KOPT-K1 (cell line): ENCODE data around the gene SRPK1.
"Not testable (repeated sequence)": the region's sequence is repeated elsewhere in the genome, so short reads cannot be mapped to it uniquely, and the experiment has no call there.

Source experiments
- H3K27ac ChIP-seq: fragments of 200-600 bp; sonication (generic); 2 replicates; pipeline ENCODE4 v1.5.1; 2016; ENCODE audit warnings: antibody characterized with exemption, mild to moderate bottlenecking, low read depth, low read length; ENCODE audit not compliant: poor library complexity, severe bottlenecking
- H3K36me3 ChIP-seq: fragments of 200-600 bp; sonication (generic); 2 replicates; pipeline ENCODE4 v1.5.1; 2017; ENCODE audit warnings: antibody characterized with exemption, mild to moderate bottlenecking, low read length, moderate library complexity; ENCODE audit not compliant: insufficient read depth
- H3K9me3 ChIP-seq: fragments of 200-600 bp; sonication (generic); 2 replicates; pipeline ENCODE4 v1.5.1; 2017; ENCODE audit warnings: antibody characterized with exemption, low read length, mild to moderate bottlenecking; ENCODE audit not compliant: insufficient read depth, poor library complexity, severe bottlenecking

Gene SRPK1

DNA sequence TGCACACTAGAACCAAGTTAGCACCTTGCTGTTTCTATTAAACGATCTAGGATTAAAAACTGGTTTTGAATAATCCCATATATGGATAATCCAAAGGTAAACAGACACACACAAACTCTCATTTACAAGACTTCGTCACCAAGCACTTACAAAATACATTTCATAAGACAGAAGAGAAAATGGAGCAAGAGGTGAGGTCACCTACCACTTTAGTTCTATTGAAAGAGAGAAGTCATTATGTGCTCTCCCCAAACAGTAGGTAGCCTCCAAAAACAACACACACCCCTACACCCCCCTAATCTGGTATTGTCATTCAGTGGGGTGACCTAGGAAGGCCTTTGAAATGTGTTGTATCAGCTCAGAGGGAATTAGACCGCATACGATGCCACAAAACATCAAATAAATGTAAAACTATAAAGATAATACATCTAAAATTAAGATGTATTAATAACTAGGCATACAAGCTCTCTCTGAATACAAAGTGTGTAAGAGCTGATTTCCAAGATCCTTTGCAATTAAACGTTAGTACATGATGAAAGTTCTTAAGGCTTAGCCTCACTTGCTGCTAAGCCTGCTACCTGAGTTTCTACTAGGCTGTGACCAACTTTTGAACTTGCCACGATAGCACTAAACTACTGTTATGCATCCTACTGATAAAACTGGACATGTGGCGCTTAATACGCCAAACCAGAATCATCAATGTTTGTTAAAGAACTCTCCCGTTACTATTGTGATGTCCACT, 1.6 kb downstream of the SRPK1 start:
- H3K9me3 ChIP-seq = no peaks in the 10 kb centered on the region
- H3K36me3 ChIP-seq = peaks cover 35% of the 10 kb centered on the region
- H3K27ac ChIP-seq = peak overlapping the region; percentile 86

DNA sequence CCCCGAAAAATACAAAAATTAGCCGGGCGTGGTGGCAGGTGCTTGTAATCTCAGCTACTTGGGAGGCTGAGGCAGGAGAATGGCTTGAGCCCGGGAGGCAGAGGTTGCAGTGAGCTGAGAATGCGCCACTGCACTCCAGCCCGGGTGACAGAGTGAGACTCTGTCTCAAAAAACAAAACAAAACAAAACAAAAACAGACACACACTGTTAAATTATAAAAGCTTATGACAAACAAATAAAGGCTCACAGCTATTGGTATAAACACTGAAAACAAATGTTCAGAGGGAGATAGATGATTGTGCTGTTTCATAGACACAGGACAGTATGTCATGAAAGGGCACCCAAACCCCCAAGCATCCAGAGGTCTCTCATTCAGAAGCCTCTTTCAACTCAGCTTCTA, 4.0 kb downstream of the SRPK1 start:
- Histone ChIP-seq H3K36me3 (peaks cover 59% of the 10 kb centered on the region), H3K9me3 (peaks cover 11% of the 10 kb centered on the region)
- H3K27ac ChIP-seq = not testable (repeated sequence)

DNA sequence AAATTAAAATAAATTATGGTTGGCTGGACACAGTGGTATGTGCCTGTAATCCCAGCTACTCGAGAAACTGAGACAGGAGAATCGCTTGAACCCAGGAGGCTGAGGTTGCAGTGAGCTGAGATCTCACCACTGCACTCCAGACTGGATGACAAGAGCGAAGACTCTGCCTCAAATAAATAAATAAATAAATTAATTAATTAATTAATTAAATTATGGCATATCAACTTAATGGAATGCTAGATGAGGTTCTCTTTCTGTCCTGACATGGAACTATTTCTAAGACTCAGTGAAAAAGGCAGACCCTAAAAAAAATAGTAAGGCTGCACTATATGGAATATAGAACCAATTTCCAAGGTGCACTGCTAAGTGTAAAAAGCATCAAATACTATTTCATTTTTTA, 4.8 kb downstream of the SRPK1 start:
- Histone ChIP-seq H3K9me3 (peaks cover 20% of the 10 kb centered on the region), H3K36me3 (peaks cover 67% of the 10 kb centered on the region), H3K27ac (no peak overlapping the region)

DNA sequence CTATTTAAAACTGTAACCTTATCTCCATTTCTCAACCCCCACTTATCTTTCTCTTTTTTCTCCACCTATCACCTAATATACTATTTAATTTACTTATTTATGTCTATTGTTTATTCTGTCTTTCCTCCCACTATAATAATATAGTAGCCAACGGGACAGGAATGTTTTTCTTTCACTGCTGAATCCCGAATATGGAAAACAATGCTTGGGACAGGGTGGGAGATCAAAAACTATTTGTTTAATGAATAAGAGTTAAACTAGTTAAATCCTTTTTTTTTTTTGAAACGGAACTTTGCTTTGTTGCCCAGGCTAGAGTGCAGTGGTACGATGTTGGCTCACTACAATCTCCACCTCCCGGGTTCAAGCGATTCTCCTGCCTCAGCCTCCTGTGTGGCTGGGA, 6.4 kb downstream of the SRPK1 start:
- Histone ChIP-seq H3K36me3 (peaks cover 83% of the 10 kb centered on the region), H3K9me3 (peaks cover 35% of the 10 kb centered on the region)

DNA sequence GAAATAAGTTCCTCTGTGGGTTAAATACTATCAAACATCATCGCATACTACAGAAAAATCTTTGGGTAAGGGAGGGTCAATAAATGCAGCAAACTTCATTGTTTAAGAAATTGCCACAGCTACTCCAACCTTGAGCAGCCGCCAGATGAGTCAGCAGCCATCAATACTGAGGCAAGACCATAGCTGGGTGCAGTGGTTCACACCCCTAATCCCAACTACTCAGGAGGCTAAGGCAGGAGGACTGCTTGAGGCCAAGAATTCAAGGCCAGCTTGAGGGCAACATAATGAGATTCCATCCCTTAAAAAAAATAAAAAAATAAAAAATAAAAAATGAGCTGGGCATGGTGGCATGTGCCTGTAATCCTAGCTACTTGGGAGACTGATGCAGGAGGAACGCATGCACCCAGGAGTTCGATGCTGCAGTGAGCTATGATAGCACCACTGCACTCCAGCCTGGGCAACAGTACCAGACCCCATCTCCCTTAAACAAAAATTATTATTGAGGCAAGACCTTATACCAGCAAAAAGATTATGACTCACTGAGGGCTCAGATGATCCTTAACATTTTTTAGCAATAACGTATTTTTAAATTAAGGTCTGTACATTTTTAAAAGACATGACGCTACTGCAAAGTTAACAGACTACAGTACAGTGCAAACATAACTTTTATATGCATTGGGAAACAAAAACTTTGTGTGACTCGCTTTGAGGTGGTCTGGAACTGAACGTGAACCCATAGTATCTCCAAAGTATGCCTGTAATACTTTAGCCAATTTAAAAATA, 8.8 kb downstream of the SRPK1 start:
- H3K36me3 ChIP-seq = peaks cover 91% of the 10 kb centered on the region
- peaks cover 51% of the 10 kb centered on the region for H3K9me3 ChIP-seq
- no peak overlapping the region for H3K27ac ChIP-seq

More for the DNA sequence above, 6.4 kb downstream of the SRPK1 start:
- no peak overlapping the region for H3K27ac ChIP-seq

DNA sequence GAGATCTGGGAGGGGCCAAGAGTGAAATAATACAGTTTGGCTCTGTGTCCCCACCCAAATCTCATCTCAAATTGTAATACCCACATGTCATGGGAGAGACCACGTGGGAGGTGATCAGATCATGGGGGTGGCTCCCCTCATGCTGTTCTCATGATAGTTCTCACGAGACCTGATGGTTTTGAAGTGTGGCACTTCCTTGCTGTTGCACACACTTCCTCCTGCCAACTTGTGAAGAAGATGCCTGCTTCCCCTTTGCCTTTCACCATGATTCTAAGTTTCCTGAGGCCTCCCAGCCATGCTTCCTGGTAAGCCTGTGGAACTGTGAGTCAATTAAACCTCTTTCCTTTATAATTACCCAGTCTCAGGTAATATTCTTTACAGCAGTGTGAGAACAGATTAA, 11.3 kb downstream of the SRPK1 start:
- Histone ChIP-seq H3K36me3 (peaks cover 95% of the 10 kb centered on the region), H3K9me3 (peaks cover 51% of the 10 kb centered on the region)
- H3K27ac ChIP-seq = not testable (repeated sequence)

DNA sequence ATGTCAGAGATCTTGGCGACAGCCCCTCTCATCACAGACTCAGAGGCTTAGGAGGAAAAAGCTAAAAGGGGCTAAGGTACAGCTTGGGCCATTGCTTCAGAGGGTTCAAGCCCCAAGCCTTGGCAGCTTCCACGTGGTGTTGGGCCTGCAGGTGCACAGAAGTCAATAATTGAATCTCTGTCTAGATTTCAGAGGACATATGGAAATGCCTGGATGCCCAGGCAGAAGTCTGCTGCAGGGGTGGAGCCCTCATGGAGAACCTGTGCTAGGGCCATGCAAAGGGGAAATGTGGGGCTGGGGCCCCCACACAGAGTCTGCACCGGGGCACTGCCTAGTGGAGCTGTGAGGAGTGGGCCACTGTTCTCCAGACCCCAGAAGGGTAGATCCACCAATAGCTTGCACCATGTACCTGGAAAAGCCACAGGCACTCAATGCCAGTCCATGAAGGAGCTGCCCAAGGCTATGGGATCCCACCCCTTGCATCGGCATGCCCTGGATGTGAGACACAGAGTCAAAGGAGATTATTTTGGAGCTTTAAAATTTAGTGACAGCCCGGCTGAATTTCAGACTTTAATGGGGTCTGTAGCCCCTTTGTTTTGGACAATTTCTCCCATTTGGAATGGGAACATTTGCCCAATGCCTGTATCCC, 12.0 kb downstream of the SRPK1 start:
- not testable (repeated sequence) for H3K27ac ChIP-seq
- Histone ChIP-seq H3K36me3 (peaks cover 95% of the 10 kb centered on the region), H3K9me3 (peaks cover 51% of the 10 kb centered on the region)

DNA sequence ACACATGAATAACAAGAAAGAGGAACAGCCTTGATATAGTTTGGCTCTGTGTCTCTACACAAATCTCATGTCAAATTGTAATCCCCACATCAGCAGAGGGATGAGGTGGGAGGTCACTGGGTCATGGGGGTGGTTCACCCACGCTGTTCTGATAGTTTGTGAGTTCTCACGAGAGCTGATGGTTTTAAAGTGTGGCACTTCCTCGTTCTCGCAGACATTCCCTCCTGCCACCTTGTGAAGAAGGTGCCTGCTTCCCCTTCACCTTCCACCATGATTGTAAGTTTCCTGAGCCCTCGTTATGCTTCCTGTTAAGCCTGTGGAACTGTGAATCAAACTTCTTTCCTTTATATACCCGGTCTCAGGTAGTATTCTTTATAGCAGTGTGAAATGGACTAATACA, 13.1 kb downstream of the SRPK1 start:
- Histone ChIP-seq H3K36me3 (peaks cover 95% of the 10 kb centered on the region), H3K27ac (no peak overlapping the region), H3K9me3 (peaks cover 48% of the 10 kb centered on the region)

DNA sequence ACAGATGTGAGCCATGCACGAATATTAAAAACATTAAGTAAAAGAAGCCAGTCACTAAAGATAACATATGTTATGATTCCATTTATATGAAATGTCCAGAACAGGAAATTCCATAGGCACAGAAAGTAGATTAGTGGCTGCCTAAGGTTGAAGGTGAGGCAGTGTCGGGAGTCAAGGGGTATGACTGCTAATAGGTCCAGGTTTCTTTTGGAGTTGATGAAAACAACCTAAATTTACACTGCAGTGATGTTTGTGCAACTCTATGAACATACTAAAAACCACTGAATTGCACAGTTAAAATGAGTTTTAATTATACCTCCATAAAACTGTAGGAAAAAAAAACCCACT, 14.4 kb downstream of the SRPK1 start:
- Histone ChIP-seq H3K9me3 (peaks cover 35% of the 10 kb centered on the region), H3K36me3 (peaks cover 94% of the 10 kb centered on the region), H3K27ac (no peak overlapping the region)

DNA sequence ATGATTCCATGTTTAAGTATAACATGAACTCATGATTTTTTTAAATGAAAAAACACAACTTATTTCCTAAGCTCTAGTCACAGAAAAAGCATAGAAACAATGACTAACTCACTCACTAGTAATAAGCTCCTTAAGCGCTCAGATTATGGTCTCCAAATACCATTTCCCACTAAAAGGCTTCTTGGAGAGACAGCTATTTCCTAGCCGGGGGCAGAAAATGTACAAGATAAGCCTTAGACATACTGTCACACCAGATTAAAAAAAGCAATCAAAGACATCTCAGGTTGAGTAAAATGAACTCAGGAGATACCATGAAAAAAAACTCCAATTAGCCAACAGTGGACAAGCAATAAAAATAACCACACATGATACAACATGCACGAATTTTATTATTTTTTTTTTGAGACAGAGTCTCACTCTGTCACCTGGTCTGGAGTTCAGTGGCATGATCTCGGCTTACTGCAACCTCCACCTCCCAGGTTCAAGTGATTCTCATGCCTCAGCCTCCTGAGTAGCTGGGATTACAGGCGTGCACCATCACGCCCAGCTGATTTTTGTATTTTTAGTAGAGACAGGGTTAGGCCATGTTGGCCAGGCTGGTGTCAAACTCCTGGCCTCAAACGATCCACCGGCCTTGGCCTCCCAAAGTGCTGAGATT, 14.9 kb downstream of the SRPK1 start:
- H3K9me3 ChIP-seq = peaks cover 30% of the 10 kb centered on the region
- peaks cover 94% of the 10 kb centered on the region for H3K36me3 ChIP-seq
- H3K27ac ChIP-seq = no peak overlapping the region

DNA sequence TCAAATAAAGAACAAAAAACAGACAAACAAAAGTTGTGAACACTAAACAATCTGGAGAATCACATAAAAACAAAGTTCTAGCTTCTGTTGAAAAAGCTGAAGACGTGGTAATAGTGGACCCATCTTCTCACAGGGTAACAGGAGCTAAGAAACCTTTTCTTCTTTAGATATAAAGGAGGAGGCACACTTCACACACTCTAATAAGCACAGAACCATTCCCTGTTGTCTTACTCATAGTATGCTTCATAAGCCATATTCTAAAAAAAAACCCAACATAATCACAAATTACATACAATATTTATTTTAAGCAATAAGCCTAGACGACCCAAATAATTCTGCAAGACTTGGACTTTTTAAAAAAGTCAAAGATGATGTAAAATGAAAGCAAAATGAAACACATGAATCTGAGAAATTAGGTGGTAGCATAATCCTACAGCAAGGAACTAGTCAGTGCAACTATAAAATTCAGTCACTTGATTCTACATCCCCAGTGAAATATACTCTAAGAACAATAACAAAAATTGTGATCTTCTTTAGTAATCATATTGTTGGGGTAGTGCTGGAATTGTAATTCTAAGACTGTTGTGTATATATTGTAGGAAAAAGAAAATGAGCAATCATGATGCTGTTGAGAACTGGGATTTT, 15.6 kb downstream of the SRPK1 start:
- H3K9me3 ChIP-seq = peaks cover 23% of the 10 kb centered on the region
- no peak overlapping the region for H3K27ac ChIP-seq
- H3K36me3 ChIP-seq = peaks cover 94% of the 10 kb centered on the region

DNA sequence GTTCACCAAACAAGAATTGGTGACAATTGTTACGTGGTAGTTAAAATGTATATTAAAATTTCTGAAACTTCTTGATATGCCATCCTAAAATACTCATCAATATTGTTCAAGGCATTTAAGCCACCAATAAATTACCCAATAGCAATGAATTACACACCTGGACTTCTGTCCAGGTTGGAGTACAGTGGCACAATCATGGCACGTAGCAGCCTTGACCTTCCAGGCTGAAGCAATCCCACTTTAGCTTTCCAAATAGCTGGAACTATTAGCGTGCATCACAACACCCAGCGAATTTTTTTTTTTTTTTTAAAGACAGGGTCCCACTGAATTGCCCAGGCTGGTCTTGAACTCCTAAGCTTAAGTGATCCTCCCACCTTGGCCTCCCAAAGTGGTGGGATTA, 17.2 kb downstream of the SRPK1 start:
- Histone ChIP-seq H3K36me3 (peaks cover 92% of the 10 kb centered on the region), H3K27ac (no peak overlapping the region), H3K9me3 (peaks cover 7% of the 10 kb centered on the region)

DNA sequence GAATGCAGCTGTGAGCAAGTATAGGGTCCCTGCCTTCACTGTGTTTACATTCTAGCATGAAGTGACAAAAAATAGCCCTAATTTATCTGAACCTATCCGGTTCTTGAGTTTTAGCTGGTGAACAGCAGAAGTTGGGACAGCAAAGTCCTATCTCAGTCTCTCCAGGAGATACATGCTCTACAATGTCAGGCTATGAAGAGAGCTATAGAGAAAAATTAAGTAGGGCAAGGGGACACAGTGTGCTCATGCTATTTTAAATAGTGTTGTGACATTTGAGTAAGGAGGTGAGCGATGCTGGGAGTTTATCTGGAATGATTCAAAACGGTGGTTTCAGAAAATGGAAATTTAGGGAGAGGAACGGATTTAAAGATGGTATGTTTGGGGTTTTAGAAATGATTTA, 20.4 kb downstream of the SRPK1 start:
- Histone ChIP-seq H3K36me3 (peaks cover 91% of the 10 kb centered on the region), H3K27ac (no peak overlapping the region)

DNA sequence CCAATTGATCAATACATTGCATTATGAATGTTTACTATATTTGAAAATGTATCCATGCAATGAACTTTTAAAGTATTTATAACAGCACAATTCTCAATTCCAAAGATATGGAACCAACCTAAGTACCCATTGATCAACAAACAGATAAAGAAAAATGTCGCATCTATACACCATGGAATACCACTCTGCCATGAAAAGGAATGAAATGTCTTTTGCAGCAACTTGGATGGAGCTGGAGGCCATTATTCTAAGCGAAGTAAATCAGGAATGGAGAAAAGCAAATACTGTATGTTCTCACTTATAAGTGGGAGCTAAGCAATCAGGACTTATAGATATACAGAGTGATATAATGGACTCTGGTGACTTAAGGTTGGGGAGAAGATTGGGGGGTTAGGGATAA, 22.9 kb downstream of the SRPK1 start:
- Histone ChIP-seq H3K36me3 (peaks cover 80% of the 10 kb centered on the region), H3K27ac (no peak overlapping the region)

More for the DNA sequence above, 20.4 kb downstream of the SRPK1 start:
- H3K9me3 ChIP-seq = no peaks in the 10 kb centered on the region

DNA sequence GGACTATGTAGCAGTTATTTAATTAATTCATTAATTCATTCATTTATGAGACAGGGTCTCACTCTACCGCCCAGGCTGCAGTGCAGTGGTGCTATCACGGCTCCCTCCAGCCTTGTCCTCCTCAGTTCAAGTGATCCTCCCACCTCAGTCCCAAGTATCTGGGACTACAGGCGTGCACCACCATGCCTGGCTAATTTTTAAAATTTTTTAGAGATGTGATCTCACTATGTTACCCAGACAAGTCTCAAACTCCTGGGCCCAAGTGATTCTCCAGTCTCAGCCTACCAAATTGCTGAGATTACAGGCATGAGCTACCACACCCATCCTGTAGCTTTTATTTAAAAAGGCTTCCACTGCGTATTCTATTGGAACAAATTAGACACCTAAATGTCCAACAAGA, 23.4 kb downstream of the SRPK1 start:
- H3K27ac ChIP-seq = no peak overlapping the region
- H3K9me3 ChIP-seq = no peaks in the 10 kb centered on the region
- H3K36me3 ChIP-seq = peaks cover 79% of the 10 kb centered on the region

More for the DNA sequence above, 22.9 kb downstream of the SRPK1 start:
- H3K9me3 ChIP-seq = no peaks in the 10 kb centered on the region
